ENCODE measurements around the gene FTO.

Gene FTO

GRCh38 chr16:54140057-54140787 lies 436.3 kb downstream of the FTO start:
- FAIRE-seq (no peak), DNase-seq (ENCODE audit: insufficient read length, low spot score) (no peak)
- TF ChIP-seq POLR2A (IDR thresholded peaks at IDR 0.05; ENCODE audit: low read depth, low read length), result no peak

GRCh38 chr16:54140788-54141136 lies 436.8 kb downstream of the FTO start:
- FAIRE-seq (no peak), DNase-seq (ENCODE audit: insufficient read length, low spot score) (no peak)
- TF ChIP-seq POLR2A (IDR thresholded peaks at IDR 0.05; ENCODE audit: low read depth, low read length), result no peak

- TF ChIP-seq POLR2A (IDR thresholded peaks at IDR 0.05; ENCODE audit: low read depth, low read length), result no peak
- no peak for DNase-seq (ENCODE audit: insufficient read length, low spot score)
- no peak for FAIRE-seq
These were observed 438.8 kb downstream of the FTO start for GRCh38 chr16:54142787-54143186.

- no peak for FAIRE-seq
- no peak for DNase-seq (ENCODE audit: insufficient read length, low spot score)
- TF ChIP-seq POLR2A (IDR thresholded peaks at IDR 0.05; ENCODE audit: low read depth, low read length), result no peak
These were observed 439.5 kb downstream of the FTO start for GRCh38 chr16:54143410-54143809.

- TF ChIP-seq POLR2A (IDR thresholded peaks at IDR 0.05; ENCODE audit: low read depth, low read length), result no peak
- no peak for DNase-seq (ENCODE audit: insufficient read length, low spot score)
- FAIRE-seq, result no peak
These were observed 440.1 kb downstream of the FTO start for GRCh38 chr16:54143934-54144571.

GRCh38 chr16:54144572-54144947 lies 440.6 kb downstream of the FTO start:
- no peak for DNase-seq (ENCODE audit: insufficient read length, low spot score)
- no peak for FAIRE-seq
- TF ChIP-seq POLR2A (IDR thresholded peaks at IDR 0.05; ENCODE audit: low read depth, low read length), result no peak

GRCh38 chr16:54145881-54146280 lies 441.9 kb downstream of the FTO start:
- no peak for TF ChIP-seq POLR2A (IDR thresholded peaks at IDR 0.05; ENCODE audit: low read depth, low read length)
- FAIRE-seq, result no peak
- DNase-seq (ENCODE audit: insufficient read length, low spot score), result no peak

- no peak for TF ChIP-seq POLR2A (IDR thresholded peaks at IDR 0.05; ENCODE audit: low read depth, low read length)
- DNase-seq (ENCODE audit: insufficient read length, low spot score), result no peak
- no peak for FAIRE-seq
These were observed 445.0 kb downstream of the FTO start for GRCh38 chr16:54148974-54149373.

- FAIRE-seq (no peak), DNase-seq (ENCODE audit: insufficient read length, low spot score) (no peak)
- no peak for TF ChIP-seq POLR2A (IDR thresholded peaks at IDR 0.05; ENCODE audit: low read depth, low read length)
These were observed 446.9 kb downstream of the FTO start for GRCh38 chr16:54150861-54151260.

- TF ChIP-seq POLR2A (IDR thresholded peaks at IDR 0.05; ENCODE audit: low read depth, low read length), result no peak
- no peak for DNase-seq (ENCODE audit: insufficient read length, low spot score)
- FAIRE-seq, result no peak
These were observed 448.6 kb downstream of the FTO start for GRCh38 chr16:54152362-54153239.

- TF ChIP-seq POLR2A (IDR thresholded peaks at IDR 0.05; ENCODE audit: low read depth, low read length), result no peak
- no peak for DNase-seq (ENCODE audit: insufficient read length, low spot score)
- FAIRE-seq, result no peak
These were observed 449.4 kb downstream of the FTO start for GRCh38 chr16:54153240-54153934.

GRCh38 chr16:54156349-54156748 lies 452.4 kb downstream of the FTO start:
- no peak for TF ChIP-seq POLR2A (IDR thresholded peaks at IDR 0.05; ENCODE audit: low read depth, low read length)
- no peak for DNase-seq (ENCODE audit: insufficient read length, low spot score)
- no peak for FAIRE-seq

- no peak for FAIRE-seq
- TF ChIP-seq POLR2A (IDR thresholded peaks at IDR 0.05; ENCODE audit: low read depth, low read length), result no peak
- no peak for DNase-seq (ENCODE audit: insufficient read length, low spot score)
These were observed 455.0 kb downstream of the FTO start for GRCh38 chr16:54158986-54159385.
